Lung (tissue), 12 donors: ENCODE results near the gene RIN2. TPM values are rescaled to one million over a fixed set of nuclear protein-coding genes. Genes with fewer than 3 reads are reported as not detected.

Source experiments
- ATAC-seq: fragments of 200-7000 bp; cut with Tn5 transposase; one replicate; pipeline ENCODE4 v1.9.1; 2020; ENCODE audit warnings: moderate number of reproducible peaks; ENCODE audit not compliant: insufficient read depth, low FRiP score
- DNase-seq, 3 donors: peaks; one replicate each; pipeline ENCODE4 v3.0.0-alpha.2; 2013 to 2017
- H3K27ac ChIP-seq, 2 donors: one replicate each; pipeline ENCODE4 v1.5.1; 2013; ENCODE audit warnings: mild to moderate bottlenecking in 2 of 2, moderate library complexity in 2 of 2, control low read depth in 1 of 2, inconsistent platforms in 1 of 2, low read depth in 1 of 2, low read length in 1 of 2
- H3K27me3 ChIP-seq, 3 donors: one replicate each; pipeline ENCODE4 v1.5.1; 2013; ENCODE audit warnings: low read length in 2 of 3; ENCODE audit not compliant: control insufficient read depth in 3 of 3, insufficient read depth in 3 of 3
- H3K36me3 ChIP-seq, 4 donors: one replicate each; pipeline ENCODE4 v1.5.1; 2013; ENCODE audit warnings: low read length in 4 of 4, mild to moderate bottlenecking in 1 of 4, moderate library complexity in 1 of 4; ENCODE audit not compliant: control insufficient read depth in 4 of 4, insufficient read depth in 4 of 4
- H3K4me1 ChIP-seq, 5 donors: one replicate each; pipeline ENCODE4 v1.5.1; 2013; ENCODE audit warnings: low read length in 5 of 5, mild to moderate bottlenecking in 2 of 5, moderate library complexity in 1 of 5; ENCODE audit not compliant: control insufficient read depth in 5 of 5, insufficient read depth in 5 of 5
- H3K4me3 ChIP-seq: one replicate; pipeline ENCODE4 v1.5.1; 2013; ENCODE audit warnings: mild to moderate bottlenecking, control low read depth, moderate library complexity
- H3K9ac ChIP-seq, 2 donors: one replicate each; pipeline ENCODE4 v1.5.1; 2013; ENCODE audit warnings: low read length in 2 of 2, control low read depth in 1 of 2; ENCODE audit not compliant: insufficient read depth in 1 of 2
- H3K9me3 ChIP-seq, 4 donors: one replicate each; pipeline ENCODE4 v1.5.1; 2013; ENCODE audit warnings: low read length in 3 of 4, mild to moderate bottlenecking in 1 of 4, moderate library complexity in 1 of 4; ENCODE audit not compliant: control insufficient read depth in 4 of 4, insufficient read depth in 3 of 4
- WGBS, 2 donors: extraction: QIAGEN DNeasy Blood & Tissue Kit; methylation state at CpG; one replicate each; pipeline ENCODE4 v1.1.7; 2013; 5-methylcytosine and 5-hydroxymethylcytosine counted together
- polyA plus RNA-seq, 2 donors: library from polyadenylated mRNA; stranded (reverse); fragments of 200-250 nt; gene quantifications; one replicate each; pipeline ENCODE4 v1.2.1, GENCODE V29; 2013
- total RNA-seq, 2 donors: library from RNA; depleted of rRNA in 1 of 2; stranded (reverse); fragments of >200 nt in 1 of 2; gene quantifications; one replicate each; pipeline ENCODE4 v1.2.1, GENCODE V29; 2014 to 2021
- TF ChIP-seq, protein P1 (sequence below): IDR thresholded peaks from 2 replicates; pipeline ENCODE4 v1.5.1; 2012; ENCODE audit warnings: mild to moderate bottlenecking; ENCODE audit errors: control extremely low read depth, extremely low read depth
- donor health status: control.
- donor health status: control.
- donor health status: Bipolar disorder and iron deficiency.
- donor health status: healthy.
- donor health status: DM: yes; HTN: yes; CAD: no.

The RIN2 gene
- total and polyA plus RNA-seq, 4 donors, result 13.7 to 93.3 (median 64.7) TPM

DNA sequence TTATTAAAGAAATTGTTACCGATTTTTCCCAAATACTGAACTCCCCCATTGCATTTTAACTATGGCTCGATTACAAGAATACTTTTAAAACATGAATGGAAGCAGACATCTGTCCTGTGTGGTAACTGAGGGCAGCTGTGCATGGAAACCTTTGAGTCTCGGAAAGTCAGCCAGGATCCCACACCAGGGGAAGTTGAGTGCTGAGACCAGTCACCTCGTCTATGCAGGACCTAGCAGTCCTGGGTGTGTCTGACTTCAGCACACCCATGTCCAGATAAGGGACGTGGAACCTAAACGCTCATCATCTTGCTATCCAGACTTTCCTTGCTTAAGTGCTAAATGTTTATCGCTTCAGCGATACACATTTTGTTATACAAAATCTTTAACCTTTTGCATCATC, 6.1 kb downstream of the RIN2 start:
- Histone ChIP-seq H3K4me1 (peaks cover 3 to 18% (median 17%) of the 10 kb centered on the region in 5 donors), H3K9ac (no peak overlapping the region), H3K4me3 (no peak overlapping the region), H3K27ac (no peak overlapping the region), H3K9me3 (no peaks in the 10 kb centered on the region), H3K27me3 (no peaks in the 10 kb centered on the region), H3K36me3 (no peaks in the 10 kb centered on the region)
- TF ChIP-seq, protein P1, sequence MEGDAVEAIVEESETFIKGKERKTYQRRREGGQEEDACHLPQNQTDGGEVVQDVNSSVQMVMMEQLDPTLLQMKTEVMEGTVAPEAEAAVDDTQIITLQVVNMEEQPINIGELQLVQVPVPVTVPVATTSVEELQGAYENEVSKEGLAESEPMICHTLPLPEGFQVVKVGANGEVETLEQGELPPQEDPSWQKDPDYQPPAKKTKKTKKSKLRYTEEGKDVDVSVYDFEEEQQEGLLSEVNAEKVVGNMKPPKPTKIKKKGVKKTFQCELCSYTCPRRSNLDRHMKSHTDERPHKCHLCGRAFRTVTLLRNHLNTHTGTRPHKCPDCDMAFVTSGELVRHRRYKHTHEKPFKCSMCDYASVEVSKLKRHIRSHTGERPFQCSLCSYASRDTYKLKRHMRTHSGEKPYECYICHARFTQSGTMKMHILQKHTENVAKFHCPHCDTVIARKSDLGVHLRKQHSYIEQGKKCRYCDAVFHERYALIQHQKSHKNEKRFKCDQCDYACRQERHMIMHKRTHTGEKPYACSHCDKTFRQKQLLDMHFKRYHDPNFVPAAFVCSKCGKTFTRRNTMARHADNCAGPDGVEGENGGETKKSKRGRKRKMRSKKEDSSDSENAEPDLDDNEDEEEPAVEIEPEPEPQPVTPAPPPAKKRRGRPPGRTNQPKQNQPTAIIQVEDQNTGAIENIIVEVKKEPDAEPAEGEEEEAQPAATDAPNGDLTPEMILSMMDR, result no peak
- no peak for DNase-seq
- no peak for ATAC-seq
- WGBS, 2 donors, result 68 to 77% methylated on average over 8 of the region's 8 CpGs

DNA sequence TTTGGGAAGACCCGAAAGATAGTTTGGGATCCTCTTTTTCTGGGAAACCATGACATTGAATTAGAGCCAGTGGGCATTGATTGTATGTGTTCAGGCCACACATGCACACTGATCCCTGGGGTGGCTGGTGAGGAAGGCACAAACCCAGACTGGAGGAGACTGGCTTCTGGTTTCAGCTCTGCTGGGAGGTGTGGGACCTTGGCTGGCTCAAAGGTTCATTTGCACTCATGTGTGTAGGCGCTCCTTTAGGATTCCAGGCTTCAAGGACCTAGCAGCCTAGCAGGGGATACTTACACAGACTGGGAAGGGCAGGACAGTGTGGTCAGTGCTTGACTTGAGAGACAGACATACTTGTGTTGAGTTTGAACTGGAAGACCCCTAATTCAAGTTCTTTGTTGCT, 7.2 kb downstream of the RIN2 start:
- no peak overlapping the region for H3K27ac ChIP-seq

DNA sequence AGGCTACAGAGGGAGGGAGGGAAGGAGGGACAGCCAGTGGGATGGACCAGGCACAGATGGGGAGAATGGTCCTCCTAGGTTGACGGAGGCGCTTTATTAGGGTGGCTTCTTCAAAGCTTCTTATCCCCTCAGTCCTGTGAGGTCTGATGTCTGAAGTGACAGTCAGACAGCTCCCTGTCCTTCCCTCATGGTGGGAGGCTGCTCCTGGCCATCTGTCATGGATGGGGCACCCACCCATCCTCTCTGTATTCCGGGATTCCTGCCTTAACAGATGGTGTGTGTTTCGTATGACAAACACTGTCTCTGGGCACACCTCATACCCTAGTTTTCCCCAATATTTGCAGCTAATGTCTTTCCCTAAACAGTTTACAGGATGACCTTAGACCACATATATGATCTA, 7.9 kb downstream of the RIN2 start:
- no peak for DNase-seq
- H3K27me3 ChIP-seq, result no peaks in the 10 kb centered on the region
- no peak overlapping the region for H3K9ac ChIP-seq
- no peak overlapping the region for H3K27ac ChIP-seq
- H3K4me3 ChIP-seq, result no peak overlapping the region
- peaks cover 0 to 15% (median 6%) of the 10 kb centered on the region in 5 donors for H3K4me1 ChIP-seq
- no peak for ATAC-seq
- TF ChIP-seq, protein P1, result no peak
- no peaks in the 10 kb centered on the region for H3K9me3 ChIP-seq
- WGBS, 2 donors, result 97% methylated on average over 4 of the region's 4 CpGs
- no peaks in the 10 kb centered on the region for H3K36me3 ChIP-seq

More for the DNA sequence above, 7.2 kb downstream of the RIN2 start:
- no peaks in the 10 kb centered on the region for H3K36me3 ChIP-seq
- H3K9me3 ChIP-seq, result no peaks in the 10 kb centered on the region
- no peak overlapping the region for H3K4me3 ChIP-seq
- DNase-seq (no peak), ATAC-seq (no peak)
- peaks cover 0 to 17% (median 8%) of the 10 kb centered on the region in 5 donors for H3K4me1 ChIP-seq
- TF ChIP-seq, protein P1, result no peak
- no peaks in the 10 kb centered on the region for H3K27me3 ChIP-seq
- WGBS, 2 donors, result 96 to 98% methylated on average over 2 of the region's 2 CpGs
- no peak overlapping the region for H3K9ac ChIP-seq

DNA sequence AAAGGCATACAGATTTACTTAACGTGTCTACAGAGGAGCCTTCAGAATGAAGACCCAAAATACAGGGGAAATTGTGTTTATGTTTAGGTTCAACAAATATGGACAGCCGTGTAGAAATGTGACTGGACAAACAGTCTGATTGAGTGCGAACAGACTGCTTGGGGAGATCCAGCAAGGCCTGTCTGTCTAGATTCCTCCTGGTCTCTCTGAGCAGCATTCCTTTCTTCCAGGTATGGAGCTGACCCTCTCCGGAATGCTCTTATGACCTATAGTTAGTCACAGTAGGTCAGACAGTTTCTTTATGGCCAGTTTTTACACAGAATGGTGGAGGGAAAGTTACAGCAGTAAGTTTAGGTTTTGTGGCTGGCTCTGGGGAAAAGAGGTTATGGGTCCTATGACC, 9.0 kb downstream of the RIN2 start:
- 57 to 77% methylated on average over 4 of the region's 4 CpGs for WGBS, 2 donors
- Histone ChIP-seq H3K4me3 (no peak overlapping the region), H3K9me3 (no peaks in the 10 kb centered on the region), H3K27ac (no peak overlapping the region), H3K27me3 (no peaks in the 10 kb centered on the region), H3K9ac (peak overlapping the region in 1 of 2 donors; percentile 19), H3K4me1 (peaks cover 0 to 7% (median 5%) of the 10 kb centered on the region in 5 donors), H3K36me3 (no peaks in the 10 kb centered on the region)
- no peak for ATAC-seq
- DNase-seq, result no peak
- TF ChIP-seq, protein P1, result no peak
